Activated CD8-positive, alpha-beta memory T cell treated with anti-CD3 and anti-CD28 coated beads for 48 hours (primary cell): ENCODE data around the gene STRADA.
A peak's percentile ranks its signal among the peaks of the same experiment; 100 is the strongest.

ENCODE experiments used
- DNase-seq, 3 experiments: peaks; one replicate each; pipeline ENCODE4 v3.0.0-alpha.2; 2020; ENCODE audit warnings: low read depth in 2 of 3, low spot score in 2 of 3

STRADA gene, protein sequence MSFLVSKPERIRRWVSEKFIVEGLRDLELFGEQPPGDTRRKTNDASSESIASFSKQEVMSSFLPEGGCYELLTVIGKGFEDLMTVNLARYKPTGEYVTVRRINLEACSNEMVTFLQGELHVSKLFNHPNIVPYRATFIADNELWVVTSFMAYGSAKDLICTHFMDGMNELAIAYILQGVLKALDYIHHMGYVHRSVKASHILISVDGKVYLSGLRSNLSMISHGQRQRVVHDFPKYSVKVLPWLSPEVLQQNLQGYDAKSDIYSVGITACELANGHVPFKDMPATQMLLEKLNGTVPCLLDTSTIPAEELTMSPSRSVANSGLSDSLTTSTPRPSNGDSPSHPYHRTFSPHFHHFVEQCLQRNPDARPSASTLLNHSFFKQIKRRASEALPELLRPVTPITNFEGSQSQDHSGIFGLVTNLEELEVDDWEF

DNA sequence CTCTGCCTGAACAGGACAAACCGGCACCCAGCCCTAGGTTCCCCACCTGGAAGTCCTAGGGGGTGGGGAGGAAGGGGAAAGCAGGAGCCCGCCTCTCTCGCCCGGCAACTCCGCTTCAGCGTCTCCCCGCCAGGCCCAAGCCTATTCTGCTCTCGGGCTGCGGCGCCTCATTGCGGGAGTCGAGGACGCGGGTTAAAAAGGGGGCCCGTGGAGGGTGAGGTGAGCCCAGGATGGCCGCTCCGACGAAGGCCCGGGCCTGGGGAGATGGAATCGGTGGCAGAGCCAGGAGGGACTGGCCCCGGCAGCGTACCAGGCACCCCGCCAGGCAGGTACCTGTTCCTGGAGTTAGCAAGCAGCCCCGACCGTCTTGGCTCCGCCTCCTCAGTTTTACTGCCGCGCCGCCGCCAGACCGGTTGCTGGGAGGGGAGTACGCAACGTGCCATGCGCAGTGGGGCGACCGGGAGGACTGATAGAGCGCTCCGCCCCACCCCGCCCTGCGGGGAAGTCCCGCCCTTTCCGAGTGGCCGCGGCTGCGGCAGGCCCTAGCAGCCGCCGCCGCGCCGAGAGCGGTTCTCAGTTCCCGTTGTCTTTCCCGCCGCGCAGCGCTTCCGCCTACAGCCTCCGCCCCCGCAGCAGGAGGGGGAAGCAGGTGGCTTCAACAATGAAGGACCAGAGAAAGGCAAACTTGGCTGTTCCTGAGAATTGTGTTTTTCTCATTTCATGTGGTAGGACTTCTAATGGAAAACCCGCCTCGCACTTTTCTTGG, at the start of gene STRADA:
TSS of gene STRADA (minus strand) at position 392 of the 766 bp plus-strand sequence. CDS start 13,430 bp downstream, outside the sequence.
- DNase-seq = peak; percentile 92 to 98 (median 97)

DNA sequence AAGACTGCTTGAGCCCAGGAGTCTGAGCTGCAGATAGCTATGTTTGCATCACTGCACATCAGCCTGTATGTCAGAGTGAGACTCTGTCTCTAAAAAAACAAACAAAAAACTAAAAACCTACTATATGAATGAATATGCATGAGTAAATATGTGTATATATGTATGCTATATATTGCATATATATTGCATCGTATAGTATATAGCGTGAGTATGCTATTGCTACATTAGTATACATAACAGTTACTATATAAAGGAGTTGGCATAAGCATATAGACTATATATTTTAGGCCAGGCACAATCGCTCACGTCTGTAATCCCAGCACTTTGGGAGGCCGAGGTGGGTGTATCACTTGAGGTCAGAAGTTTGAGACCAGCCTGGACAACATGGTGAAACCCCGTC, 48.5 kb upstream of the STRADA start:
- no peak for DNase-seq

DNA sequence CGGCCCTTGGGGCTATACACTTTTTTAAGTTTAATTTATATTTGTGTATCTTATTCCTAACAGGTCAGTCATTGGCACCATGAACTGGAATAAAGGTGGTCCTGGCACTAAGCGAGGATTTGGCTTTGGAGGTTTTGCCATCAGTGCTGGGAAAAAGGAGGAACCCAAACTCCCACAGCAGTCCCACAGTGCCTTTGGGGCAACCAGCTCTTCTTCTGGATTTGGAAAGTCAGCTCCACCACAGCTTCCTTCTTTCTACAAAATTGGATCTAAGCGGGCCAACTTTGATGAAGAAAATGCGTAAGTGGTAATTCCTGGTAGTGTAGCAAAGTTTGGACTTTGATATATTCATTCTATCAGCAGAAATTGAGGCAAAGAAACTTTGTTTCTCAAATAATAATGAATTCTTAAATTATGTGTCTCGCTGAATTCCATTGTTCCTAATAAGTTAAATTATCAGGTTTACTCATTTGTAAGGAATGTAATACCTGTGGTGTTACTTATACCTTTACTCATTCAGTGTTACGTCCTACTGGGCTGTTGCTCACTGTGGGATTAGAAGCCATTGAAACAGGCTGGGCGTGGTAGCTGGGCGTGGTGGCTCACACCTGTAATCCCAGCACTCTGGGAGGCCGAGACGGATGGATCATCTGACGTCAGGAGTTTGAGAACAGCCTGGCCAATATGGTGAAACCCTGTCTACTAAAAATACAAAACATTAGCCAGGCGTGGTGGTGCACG, 45.5 kb upstream of the STRADA start:
- no peak for DNase-seq

DNA sequence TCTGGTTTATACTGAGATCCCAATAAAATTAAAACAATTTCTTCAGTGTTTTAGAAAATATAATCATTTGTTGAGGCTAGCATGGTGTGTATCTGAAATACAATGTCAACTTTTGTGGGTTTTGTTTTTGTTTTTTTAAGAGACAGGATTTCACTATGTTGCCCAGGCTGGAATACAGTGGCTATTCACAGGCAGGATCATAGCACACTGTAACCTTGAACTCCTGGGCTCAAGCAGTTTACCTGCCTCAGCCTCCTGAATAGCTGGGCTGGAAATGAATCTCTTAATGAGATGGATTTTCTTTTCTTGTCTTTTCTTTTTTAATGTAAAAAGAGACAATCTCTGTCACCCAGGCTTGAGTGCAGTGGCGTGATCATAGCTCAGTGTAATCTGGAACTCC, 44.5 kb upstream of the STRADA start:
- DNase-seq = no peak

DNA sequence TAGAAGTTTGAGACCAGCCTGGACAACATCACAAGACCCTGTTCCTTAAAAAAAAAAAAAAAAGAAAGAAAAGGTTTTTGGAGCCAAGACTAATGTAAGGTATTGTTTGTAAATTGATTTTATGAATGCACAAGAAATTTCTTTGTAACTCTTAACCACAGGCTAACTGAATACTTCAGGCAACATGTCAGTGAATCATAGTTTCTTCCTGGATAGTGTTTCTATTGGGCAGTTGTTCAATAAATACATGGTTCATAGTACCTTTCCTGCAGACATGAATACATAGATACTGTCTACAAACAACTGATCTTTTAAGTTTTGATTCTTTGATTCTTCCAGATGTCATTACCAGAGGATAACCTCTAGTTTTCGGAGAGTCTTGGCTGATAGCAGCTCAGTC, 44.0 kb upstream of the STRADA start:
- DNase-seq = no peak

DNA sequence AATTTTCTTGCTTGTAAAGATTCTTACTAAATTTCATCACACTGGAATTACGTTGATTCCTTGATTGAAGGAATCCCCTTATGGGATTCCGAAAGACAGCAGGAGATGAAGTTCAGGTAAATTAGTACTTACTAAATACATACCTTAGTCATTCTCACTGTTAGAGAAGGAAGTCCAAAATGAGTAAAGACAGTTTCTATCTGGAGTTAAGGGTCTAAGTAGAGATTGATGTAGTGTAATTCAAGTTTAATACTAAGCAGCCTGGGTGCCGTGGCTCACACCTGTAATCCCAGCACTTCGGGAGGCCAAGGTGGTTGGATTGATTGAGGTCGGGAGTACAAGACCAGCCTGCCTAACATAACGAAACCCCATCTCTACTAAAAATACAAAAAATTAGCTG, 41.9 kb upstream of the STRADA start:
- DNase-seq = no peak

DNA sequence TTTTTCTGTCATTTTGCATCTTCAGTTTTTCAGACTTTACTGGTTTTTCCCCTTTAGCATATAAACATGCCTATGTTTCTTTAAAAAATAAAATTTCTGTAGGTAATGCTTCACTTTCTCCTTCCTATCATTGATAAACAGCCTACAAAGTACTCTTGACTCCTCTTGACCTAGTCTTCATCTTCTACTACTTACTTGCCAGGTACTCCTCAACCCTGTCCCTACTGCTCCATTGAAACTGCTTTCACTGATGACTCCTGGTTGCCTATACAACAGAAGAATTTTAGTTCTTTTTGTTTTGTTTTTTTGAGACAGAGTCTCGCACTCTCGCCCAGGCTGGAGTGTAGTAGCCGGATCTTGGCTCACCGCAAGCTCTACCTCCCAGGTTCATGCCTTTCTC, 39.3 kb upstream of the STRADA start:
- DNase-seq = no peak

DNA sequence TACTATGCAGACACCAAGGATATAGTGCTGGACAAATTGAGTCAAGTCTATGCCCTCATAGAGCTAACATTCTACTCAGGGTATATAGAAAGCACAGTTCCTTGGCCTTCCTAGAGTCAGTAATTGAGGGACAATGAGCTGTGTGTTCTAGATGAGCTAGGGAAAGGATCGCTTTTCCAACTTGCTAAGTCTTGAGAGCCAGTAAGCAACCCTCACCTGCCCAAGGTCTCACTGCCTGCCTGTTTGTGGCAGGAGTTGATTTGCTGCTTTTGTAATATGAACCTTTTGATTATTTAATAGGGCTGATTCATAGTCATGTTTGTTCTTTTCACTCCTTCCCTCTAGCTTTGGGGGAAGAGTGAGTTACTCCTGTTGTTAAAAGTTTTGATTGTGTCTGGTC, 38.9 kb upstream of the STRADA start:
- DNase-seq = no peak

DNA sequence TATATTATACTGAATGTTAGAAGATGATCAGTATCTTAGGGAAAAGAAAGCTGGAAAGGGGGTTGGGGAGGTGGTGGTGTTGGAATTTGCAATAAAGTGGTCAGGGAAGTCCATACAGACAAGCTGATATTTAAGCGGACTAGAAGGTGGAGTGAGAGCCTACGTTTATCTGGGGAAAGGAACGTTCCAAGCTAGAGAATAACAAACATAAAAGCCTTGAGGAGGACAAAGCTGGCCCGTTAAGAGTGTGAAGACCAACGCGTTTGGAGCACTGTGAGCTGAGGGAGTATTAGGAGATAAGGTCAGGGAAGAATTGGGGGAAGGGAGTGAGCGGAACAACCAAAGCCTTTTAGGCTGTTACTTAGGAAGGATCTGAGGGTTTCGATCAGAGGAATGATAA, 33.8 kb upstream of the STRADA start:
- DNase-seq = no peak

DNA sequence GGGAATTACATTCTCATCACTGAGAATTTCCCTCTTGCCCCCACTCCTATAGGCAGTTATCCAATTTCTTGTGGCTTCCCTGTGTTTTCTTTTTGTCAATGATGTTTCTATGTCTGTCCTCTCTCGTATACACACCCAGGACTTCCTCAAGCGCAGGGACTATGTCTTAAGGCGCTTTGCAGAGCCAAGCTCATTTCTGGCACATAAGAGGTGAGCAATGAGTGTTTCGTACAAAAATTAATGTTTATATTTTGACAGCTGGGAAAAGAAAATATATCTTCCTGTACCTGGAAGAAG, 33.3 kb upstream of the STRADA start:
- DNase-seq = no peak

DNA sequence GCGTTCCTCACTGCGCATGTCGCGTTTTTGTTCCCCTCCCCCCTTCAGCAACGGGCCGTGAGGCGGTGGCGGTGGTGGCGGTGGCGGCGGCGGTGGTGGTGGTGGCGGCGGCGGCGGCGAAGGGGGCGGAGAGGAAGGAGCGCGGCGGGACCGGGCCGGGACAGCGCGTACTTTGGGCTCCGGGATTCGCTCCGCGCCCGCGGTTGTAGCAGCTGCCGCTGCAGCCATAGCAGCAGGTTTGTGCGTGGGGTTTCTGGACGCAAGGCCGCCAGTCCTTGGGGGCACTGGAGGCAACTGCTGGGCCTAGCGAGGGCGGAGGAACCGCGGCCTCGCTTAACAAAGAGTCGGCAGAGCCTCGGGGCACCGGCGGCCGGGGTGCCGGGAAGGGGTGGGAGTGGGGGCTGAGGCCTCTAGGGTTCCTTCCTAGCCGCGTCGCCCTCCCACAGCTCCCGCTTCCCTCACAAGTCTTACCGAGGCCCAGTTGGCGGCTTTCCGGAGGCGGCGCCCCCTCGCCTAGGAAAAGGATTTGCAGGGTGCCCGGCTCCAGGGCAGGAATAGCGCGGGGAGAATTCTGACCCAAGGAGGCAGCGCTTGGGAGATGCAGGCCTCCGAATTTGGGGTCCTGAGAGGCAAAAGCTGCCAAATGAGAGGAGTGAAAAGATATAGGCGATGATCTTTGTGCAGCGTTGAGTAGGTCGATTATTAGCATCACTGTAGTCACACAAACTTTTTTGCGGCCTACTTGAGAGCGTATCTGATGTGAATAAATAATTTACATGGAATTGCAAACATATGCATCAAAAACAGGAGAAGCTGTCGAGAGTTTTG, 32.8 kb upstream of the STRADA start, which contains the start of gene DDX42:
TSS of gene DDX42 (plus strand) at position 30 of the 828 bp plus-strand sequence. CDS start 12,880 bp downstream, outside the sequence.
- DNase-seq = peak in 1 of 3 experiments; percentile 38

DNA sequence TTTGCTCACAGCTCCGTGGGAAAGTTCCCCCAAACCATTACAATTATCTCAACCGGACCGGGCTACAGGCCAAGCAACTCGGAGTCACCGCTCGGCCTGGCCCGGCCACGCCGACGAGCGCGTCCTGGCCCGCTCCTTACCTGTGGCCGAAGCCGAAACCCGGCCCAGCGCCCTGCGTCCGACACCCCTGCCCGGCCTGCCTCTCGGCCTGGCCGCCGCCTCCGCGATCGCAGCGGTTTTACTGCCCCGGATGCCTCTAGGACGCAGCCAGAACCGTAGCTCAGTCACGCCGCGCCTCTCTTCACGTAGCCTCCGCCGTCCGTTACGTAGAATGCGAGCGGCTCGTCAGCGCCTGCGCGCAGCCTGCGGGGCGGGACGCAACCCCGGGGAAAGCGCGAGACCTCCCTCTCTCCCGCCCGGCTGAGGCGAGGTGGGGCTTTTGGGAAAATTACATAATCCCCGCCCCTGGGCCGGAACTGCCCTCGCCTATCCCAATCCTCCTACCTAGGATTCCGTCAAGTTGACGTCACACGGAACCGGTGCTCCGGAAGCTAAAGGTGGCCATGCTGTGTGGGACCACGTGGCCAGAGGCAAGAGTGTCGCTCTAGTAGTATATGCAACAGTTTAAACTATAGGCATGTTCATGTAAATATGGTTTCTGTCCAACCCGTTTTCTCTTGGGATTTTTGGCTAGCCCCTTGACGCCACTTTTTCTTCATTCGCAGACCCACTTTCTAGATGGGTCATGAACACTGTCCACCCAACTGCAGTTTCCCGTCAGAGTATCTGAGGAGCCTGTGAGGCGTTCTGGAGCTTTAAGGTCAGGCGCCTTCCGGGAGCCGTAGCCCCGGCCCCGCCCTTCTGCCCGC, 31.9 kb upstream of the STRADA start, which contains the start of gene CCDC47:
TSS of gene CCDC47 (minus strand) at position 326 of the 869 bp plus-strand sequence. CDS start 7,422 bp downstream, outside the sequence.
- DNase-seq = peak; percentile 91 to 98 (median 94)

DNA sequence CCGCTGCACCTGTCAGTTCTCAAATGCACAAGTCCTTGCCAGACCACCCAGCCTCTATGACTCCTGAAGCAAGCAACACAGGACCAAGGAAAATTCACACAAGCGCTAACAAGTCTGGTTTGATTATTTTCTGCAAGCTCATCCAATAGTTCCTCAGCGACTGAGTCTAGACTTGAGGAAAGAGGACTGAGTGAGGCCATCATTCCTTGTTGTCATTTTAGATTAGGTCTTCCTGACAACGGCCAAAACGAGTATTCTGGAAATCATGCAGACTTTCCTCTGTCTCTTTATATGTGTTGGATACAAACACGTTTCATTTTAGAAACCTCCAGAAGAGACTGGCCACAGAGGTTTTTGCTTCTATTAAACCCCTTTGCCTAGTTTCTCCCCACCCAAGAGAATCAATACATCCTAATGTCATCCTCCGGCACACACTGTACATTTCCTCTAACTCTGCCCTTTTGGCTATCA, 31.2 kb upstream of the STRADA start:
- DNase-seq = no peak

DNA sequence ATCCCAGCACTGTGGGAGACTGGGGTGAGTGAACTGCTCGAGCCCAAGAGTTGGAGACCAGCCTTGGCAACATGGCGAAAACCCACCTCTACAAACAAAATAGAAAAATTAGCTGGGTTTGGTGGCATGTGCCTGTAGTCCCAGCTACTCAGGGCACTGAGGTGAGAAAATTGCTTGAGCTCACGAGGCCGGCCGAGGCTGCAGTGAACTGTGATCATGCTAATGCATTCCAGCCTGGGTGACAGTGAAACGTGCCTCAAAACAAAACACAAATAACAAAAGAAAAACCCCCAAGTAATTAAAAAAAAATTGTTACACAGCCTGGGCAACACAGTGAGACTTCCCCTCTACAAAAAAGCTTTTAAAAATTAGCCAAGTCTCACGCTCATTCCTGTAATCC, 26.8 kb upstream of the STRADA start:
- DNase-seq = no peak

DNA sequence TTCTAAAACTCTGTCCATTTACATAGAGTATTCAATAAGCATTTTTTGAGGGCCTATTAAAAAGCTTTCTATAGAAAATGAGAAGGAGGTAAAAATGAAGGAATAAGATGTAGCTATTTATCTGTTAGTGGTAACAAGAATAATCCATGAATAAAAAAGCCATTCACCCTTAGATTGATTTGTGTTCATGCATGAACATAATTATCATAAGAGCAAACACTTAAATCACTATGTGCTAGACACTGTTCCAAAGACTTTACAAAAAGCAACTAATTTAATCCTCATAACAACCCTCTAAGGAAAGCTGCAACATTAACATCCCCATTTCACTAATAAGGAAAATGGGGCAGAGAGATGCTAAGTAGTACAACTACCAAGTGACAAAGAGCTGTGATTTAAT, 25.2 kb upstream of the STRADA start:
- no peak for DNase-seq

DNA sequence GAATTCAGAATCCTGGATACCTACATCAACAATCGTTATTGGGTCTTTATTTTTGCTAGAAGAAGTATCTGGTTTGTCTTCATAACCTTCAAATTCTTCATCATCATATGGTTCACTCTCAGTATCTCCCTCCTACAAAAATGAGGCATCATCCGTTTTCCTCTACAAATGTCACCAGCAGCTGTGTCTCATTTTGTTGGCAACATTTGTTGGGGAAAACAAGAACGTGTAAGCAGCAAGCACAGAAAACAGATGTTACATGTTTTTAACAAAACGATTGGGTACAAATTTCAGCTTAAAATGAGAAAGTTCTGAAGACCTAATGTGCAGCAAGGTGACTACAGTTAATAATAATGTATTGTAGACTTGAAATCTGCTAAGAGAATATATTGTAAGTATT, 23.1 kb upstream of the STRADA start:
- no peak for DNase-seq

DNA sequence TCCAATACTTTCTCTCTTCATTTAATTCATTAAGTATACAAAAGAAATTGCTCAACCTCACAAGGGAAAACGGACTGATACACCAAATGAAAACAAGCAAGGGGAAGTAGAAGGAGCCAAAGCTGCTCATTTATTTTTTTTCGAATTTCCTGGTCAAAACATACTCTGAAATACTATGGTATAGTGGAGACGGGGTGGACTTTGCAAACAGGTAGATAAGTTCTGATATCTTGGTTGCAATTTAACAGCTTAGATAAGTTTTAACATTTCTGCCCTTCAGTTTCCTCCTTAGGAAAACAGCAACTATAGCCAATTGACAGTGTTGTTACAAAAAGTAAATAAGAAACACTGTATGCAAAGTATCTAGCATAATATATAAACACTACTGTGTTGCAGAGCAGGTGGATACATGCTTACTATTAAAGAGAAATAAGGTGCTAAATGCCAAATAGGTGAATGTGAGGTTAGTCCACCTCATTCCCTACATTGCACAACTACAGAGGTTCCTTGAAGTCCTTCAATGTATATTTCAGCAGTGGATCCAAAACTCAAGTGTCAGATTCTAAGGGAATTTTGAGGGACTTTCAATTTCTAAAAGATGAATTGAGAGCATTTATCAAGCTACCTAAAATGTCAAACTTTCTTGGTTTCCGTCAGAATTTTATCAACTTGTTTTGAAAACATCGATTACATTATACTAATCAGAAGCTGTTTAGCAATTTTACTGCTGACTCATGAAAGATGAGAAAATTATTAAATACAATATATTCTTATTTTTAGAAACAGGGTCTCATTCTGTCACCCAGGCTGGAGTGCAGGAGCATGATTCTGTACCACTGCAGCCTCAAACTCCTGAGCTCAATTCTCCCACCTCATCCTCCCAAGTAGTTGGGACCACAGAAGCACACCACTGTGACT, 20.8 kb upstream of the STRADA start:
- DNase-seq = no peak

DNA sequence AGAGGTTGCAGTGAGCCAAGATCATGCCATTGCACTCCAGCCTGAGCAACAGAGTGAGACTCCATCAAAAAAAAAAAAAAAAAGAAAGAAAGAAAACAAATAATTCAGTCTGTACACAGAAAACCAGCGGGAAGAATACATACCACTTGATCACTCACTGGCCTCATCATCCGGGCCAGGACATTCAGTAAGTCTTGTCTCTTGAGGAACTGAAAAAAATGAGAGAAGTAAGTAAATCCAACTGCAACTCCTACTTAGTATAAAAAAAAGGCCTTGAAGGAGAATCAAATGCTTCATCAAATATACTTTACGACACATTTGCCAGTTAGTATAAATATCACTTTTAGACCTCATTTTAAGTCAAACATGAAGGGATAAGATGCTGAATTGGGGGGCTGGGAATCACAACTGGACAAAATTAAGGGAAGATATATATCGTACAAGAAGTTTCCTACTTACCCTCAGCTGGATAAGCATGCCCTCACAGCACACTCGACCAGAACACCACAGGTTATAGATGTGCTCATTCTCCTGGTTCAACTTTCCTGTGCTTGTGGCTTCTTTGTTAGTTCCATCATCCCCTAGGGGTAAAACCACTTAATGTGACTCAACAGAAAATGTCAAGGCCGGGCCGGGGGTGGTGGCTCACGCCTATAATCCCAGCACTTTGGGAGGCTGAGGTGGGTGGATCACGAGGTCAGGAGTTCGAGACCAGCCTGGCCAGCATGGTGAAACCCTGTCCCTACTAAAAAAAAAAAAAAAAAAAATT, 19.4 kb upstream of the STRADA start:
- DNase-seq = peak in 1 of 3 experiments; percentile 25
